SKM-1 treated with dmso at 0.1 percent for 144 hours (cell line): Measurements from ENCODE around the gene ADNP.

Experiments
- DNase-seq: peaks from one replicate; lab custom pipeline; 2025; ENCODE audit not compliant: unreplicated experiment; lab: John Stamatoyannopoulos, UW

Gene ADNP

GRCh38 chr20:50932691-50933280 is 1.5 kb upstream of the ADNP start:
- no peak for DNase-seq

- DNase-seq, result no peak
Measured at GRCh38 chr20:50932016-50932485, 814 bp upstream of the ADNP start.

- no peak for DNase-seq
Measured at GRCh38 chr20:50930976-50931305, 296 bp downstream of the ADNP start.

- peak; percentile 29 for DNase-seq
Measured at GRCh38 chr20:50930139-50930975, 880 bp downstream of the ADNP start.

- peak; percentile 96 for DNase-seq
Measured at GRCh38 chr20:50929299-50930138, 1.7 kb downstream of the ADNP start.

GRCh38 chr20:50928469-50928868 is 2.8 kb downstream of the ADNP start:
- DNase-seq, result no peak

GRCh38 chr20:50926530-50926929 is 4.7 kb downstream of the ADNP start:
- no peak for DNase-seq

- DNase-seq, result no peak
Measured at GRCh38 chr20:50924261-50924920, 6.8 kb downstream of the ADNP start.

- DNase-seq, result no peak
Measured at GRCh38 chr20:50921803-50922501, 9.3 kb downstream of the ADNP start.

GRCh38 chr20:50920997-50921396 is 10.2 kb downstream of the ADNP start:
- DNase-seq, result no peak

- DNase-seq, result no peak
Measured at GRCh38 chr20:50919567-50919966, 11.7 kb downstream of the ADNP start.

- DNase-seq, result no peak
Measured at GRCh38 chr20:50918403-50918802, 12.8 kb downstream of the ADNP start.

- no peak for DNase-seq
Measured at GRCh38 chr20:50916934-50917333, 14.3 kb downstream of the ADNP start.

GRCh38 chr20:50916257-50916656 is 15.0 kb downstream of the ADNP start:
- DNase-seq, result no peak

- DNase-seq, result no peak
Measured at GRCh38 chr20:50915424-50915823, 15.8 kb downstream of the ADNP start.

- DNase-seq, result no peak
Measured at GRCh38 chr20:50913690-50914375, 17.4 kb downstream of the ADNP start.

GRCh38 chr20:50911716-50912115 is 19.5 kb downstream of the ADNP start:
- no peak for DNase-seq

GRCh38 chr20:50911030-50911429 is 20.2 kb downstream of the ADNP start:
- no peak for DNase-seq

- no peak for DNase-seq
Measured at GRCh38 chr20:50909413-50909812, 21.8 kb downstream of the ADNP start.

GRCh38 chr20:50904067-50904570 is 27.1 kb downstream of the ADNP start:
- no peak for DNase-seq
